HG03442 (cell line): ENCODE measurements around the gene SAMD11.

Source experiments
- ATAC-seq: cut with Tn5 transposase; IDR thresholded peaks from one replicate; pipeline ENCODE4 v1.9.1; 2021; ENCODE audit warnings: mild to moderate bottlenecking, moderate library complexity; ENCODE audit not compliant: unreplicated experiment

The SAMD11 gene

GRCh38 chr1:904310-904950, 19.3 kb upstream of the SAMD11 start:
- ATAC-seq: no peak

DNA sequence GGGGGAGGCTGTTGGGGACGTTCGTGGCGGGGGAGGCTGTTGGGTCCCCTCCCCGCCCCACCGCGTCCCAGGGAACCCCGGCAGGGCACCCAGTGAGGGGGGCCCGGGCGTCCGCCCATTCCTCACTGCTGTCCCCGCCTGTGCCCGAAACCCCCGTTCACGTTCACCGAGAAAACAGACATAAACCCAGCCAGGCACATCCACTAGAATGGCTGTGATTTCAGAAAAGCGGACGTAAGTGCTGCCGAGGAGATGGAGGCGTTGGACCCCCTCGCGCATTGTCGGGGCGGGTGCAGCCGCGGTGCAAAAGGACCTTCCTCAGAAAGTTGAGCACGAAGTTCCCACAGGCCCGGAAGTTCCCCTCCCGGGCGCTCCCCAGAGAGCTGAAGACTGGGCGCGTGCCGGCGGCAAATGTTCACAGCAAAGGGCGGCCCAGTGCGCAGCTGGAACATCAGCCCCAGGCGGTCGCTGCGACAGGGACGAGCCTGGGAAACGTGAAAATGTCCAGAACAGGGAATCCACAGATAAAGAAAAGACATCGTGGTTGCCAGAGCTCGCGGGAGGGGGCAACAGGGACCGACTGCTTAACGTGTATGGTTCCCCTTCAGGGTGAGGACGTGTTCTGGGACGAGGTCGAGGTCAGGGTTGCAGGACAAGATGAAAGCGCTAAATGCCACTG, 18.5 kb upstream of the SAMD11 start:
- no peak for ATAC-seq

- ATAC-seq: no peak
Observed at GRCh38 chr1:905811-906599, 17.7 kb upstream of the SAMD11 start.

DNA sequence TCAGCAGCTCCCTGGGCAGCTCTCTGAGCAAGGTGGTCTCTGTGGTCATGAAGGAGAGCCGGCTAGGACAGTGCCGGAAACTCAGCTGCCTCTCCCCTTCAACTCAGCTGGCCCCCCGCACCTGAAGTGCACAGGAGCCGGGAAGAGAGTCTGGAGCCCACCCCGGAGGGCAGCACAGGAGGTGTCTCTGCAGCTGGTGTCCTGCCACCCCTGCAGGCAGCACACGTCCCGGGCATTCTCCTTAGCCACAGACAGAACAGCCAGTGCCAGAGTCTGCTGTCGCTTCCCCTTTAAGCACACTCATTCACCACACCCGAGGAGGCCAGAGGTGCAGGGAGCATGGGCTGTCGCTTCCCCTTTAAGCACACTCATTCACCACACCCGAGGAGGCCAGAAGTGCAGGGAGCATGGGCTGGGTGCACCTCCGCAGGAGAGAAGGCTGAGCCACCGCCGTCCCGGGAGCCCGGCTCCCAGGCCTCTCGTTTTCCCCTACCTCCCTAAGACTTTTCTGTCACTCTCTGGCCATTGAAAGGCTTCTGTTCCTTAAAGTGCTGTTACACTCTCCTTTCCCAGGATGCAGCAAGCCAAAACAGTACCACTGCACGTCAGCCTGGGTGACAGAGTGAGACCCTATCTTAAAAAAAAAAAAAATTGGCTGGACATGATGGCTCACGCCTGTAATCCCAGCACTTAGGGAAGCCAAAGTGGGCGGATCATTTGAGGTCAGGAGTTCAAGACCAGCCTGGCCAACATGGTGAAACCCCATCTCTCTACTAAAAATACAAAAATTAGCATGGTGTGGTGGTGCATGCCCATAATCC, 16.9 kb upstream of the SAMD11 start:
- ATAC-seq: no peak

- ATAC-seq: no peak
Observed at GRCh38 chr1:907611-908451, 15.9 kb upstream of the SAMD11 start.

DNA sequence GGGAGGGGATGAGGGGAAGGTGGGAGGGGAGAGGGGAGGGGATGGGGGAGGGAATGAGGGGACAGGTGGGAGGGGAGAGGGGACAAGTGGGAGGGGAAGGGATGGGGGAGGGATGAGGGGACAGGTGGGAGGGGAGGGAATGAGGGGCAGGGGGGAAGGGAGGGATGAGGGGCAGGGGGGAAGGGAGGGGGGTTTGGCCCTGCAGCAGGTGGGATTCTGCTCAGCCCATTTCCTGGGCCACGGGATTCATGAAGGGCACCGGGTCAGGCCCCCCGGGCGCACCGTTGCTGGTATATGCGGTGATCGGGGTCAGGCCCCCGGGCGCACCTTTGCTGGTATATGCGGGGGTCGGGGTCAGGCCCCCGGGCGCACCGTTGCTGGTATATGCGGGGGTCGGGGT, 15.1 kb upstream of the SAMD11 start:
- ATAC-seq: no peak

- ATAC-seq: no peak
Observed at GRCh38 chr1:909861-910310, 13.8 kb upstream of the SAMD11 start.

- no peak for ATAC-seq
Observed at GRCh38 chr1:910311-910880, 13.3 kb upstream of the SAMD11 start.

DNA sequence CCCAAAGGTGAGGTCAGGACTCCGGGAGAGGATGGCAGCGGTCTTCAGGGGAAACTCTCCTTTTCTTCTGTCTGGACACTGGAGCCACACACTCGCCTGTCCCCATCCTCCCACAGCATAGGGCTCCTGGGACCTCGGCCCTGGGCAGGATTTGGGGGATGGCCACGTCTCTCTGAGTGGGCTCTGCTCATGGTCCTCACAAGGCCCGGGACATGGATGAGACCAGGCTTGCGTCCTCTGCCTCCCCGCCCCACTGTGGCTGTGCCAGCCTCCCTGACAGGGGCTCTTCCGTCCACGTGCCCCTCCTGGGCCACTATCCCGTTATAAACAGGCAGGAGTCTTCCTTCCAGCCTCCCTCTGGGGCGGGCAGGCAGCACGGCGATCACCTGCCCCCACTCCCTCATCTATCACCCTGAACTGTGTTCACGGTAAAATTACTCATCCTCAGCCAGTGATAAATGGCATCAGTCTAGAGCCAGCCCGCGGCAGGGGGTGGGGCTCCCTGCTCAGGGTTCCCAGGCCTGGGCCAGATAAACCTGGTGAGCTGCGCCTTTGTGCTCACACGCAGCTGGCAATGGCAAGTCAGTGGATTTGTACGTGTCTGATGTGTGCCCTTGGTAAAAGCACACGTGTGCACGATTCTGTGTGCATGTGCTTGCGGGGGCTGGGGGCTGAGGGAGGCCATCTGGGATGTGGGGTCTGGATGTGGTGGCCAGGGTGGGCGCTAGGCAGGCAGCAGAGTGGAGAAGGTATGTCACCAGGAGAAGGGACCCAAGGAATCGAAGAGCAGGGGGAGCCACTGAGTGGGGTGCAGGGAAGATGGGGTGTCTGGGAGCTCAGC, 12.6 kb upstream of the SAMD11 start:
- ATAC-seq: no peak

GRCh38 chr1:911875-912739, 11.6 kb upstream of the SAMD11 start:
- no peak for ATAC-seq

DNA sequence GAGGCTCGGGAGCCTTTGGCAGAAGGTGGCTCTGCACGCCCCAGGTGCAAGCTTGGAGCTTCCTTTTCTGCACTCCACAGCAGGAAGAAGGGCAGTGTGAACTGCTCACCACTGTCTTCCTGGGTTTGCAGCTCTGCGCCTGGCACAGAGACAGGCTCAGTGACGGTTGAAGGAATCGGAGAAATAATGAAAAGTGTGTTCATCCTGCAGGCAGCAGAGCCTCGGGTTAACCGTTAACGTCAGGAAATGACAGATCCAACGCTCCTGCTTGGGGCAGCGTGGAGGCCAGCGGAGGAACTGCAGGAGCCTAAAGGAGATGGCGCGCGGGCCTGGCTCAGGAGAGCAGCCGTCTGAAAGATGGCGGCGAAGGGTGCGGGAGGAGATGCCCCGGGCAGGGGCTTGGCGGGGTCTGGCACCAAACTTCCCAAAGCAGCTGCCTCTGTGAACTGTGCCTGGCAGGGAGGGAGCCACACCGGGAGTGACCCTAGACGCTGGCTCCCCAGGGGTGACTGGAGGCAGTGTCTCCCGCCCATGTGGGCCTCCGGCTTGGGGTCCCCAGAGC, 10.9 kb upstream of the SAMD11 start:
- no peak for ATAC-seq

DNA sequence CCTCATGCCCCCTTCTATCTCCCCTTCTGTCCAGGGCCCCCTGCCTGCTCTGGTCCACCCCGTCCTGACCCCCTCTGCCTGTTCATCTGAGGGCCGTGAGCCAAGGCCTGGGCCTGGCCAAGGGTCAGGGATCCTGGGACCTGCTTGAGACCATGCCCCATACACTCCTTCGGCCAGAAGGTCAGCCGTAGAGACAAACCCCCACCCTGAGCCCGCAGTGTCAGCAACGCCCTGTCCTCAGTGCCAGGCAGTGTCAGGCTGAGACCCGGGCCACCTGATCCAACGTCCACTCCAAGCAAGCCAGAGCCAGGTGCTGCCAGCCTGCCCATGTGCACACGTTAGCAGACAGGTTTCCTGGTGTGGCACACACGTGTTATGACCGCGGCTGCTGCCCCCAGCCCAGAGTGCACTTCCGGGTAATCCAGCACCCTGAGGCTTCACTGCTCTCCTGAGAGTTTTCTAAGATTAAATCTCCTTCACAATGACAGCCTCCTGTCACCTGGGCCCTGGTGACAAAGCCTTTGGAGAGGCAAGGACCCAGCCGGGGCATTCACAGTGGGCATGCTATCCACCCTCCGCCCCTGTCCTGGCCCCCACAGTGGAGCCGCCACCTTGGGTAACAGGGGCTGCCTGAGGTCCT, 10.1 kb upstream of the SAMD11 start:
- ATAC-seq: no peak

- ATAC-seq: no peak
Observed at GRCh38 chr1:914131-914890, 9.4 kb upstream of the SAMD11 start.

DNA sequence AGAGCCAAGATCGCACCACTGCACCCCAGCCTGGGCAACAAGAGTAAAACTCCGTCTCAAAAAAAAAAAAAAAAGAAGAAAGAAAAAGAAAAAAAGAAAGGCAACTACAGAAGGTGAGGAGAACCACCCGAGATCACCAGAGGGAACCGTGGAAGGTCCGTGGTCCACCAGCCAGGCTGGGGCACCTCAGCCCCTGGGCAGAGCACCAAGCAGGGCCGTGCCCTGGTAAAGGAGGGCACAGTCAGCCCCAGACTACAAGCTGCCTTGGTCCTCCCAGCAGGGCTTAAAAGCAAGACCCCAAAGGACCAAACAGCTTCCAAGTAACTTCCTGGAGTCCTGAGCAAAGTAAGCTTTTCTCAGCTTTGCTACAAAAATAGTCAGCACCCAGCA, 8.8 kb upstream of the SAMD11 start:
- no peak for ATAC-seq

DNA sequence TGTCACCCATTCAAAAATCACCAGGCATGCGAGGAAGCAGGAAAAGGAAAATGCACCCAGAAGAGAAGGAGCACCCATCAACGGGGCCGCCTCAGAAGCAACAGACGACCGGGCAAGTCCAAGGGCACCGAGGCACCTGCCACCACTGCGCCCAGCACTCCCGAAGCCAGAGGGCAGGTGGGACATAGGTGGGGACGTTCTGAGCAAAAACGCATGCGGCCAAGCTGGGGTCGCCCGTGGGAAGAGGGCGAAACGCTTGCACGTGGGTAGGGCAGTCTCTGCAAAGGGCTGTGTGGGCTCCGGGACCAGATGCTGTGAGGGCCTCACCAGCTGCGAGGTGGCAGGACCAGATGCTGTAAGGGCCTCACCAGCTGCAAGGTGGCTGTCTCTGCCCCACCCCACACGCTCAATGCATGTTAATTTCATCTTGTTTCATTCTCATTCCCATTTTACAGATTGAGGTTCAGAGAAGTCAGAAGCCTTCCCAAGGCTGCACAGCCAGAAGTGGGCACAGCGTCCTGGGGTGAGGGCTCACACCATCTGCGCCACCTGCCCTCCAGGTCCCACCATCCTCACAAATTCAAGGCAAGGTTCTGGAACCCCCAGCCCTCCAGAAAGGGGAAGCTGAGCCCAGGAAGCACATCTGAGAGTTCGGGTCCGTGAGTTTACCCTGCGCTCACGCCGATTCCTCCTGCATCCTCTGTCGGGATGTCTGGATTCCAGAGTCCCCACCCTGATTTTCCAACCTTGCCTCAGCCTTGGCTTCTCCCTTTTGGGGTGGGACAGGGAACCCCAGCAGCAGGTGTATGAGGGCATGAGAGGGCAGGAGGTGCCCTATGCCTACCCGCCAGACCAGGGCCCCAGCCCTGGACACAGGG, 8.2 kb upstream of the SAMD11 start:
- no peak for ATAC-seq
